Measurements from ENCODE around the gene B3GAT3. TPM values are rescaled to one million over a fixed set of nuclear protein-coding genes. Genes with fewer than 3 reads are reported as not detected.

B3GAT3 gene
- total RNA-seq, 1 experiment from 2014 or later = 51.2 TPM

- Histone ChIP-seq H3K4me3 (replicated peaks in 1 of 2; ENCODE audit: low read depth in 1 of 2, low read length in 2 of 2) (no peak overlapping the region), H3K27me3 (ENCODE audit: insufficient read depth, low read length) (no peaks in the 10 kb centered on the region), H3K9me2 (ENCODE audit: insufficient read depth) (no peaks in the 10 kb centered on the region), H3K9ac (ENCODE audit: low read length) (no peak overlapping the region), H3K79me2 (ENCODE audit: insufficient read depth, low read length) (peaks cover 29% of the 10 kb centered on the region), H4K20me1 (ENCODE audit: insufficient read depth) (no peaks in the 10 kb centered on the region; the same call in 1 of the 2 replicates), H3K9me3 (ENCODE audit: control insufficient read depth in 1 of 2, insufficient read depth in 1 of 2, low read depth in 1 of 2, low read length in 2 of 2) (no peaks in the 10 kb centered on the region), H3K4me1 (ENCODE audit: control insufficient read depth in 1 of 2, insufficient read depth in 2 of 2, low read length in 2 of 2) (peaks cover 8 to 26% of the 10 kb centered on the region in 2 experiments), H3K4me2 (ENCODE audit: low read length) (no peak overlapping the region), H2AFZ (ENCODE audit: low read depth, low read length, poor library complexity, severe bottlenecking) (no peak overlapping the region), H3K36me3 (ENCODE audit: control insufficient read depth in 1 of 2, insufficient read depth in 2 of 2, low read length in 2 of 2) (peaks cover 29 to 45% of the 10 kb centered on the region in 2 experiments), H3K27ac (ENCODE audit: low read depth, low read length) (peak overlapping the region; percentile 18; the same call in 1 of the 2 replicates)
- POLR2A ChIA-PET = no interaction called here
- DNase-seq (ENCODE audit: low read depth, low spot score) (no peak), ATAC-seq (no peak)
- BruUV-seq (replicated peaks) = no TSS peak
- TF ChIP-seq, protein P1, sequence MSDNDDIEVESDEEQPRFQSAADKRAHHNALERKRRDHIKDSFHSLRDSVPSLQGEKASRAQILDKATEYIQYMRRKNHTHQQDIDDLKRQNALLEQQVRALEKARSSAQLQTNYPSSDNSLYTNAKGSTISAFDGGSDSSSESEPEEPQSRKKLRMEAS (IDR thresholded peaks at IDR 0.05) = no peak
- TF ChIP-seq FOSL1 (IDR thresholded peaks at IDR 0.05; ENCODE audit: low read depth) (no peak), ZBTB33 (IDR thresholded peaks at IDR 0.05; ENCODE audit: extremely low read depth, insufficient replicate concordance, low read length) (no peak), REST (IDR thresholded peaks at IDR 0.05; ENCODE audit: low read depth) (no peak), POLR2AphosphoS5 (IDR thresholded peaks at IDR 0.05; ENCODE audit: low read depth, low read length) (no peak), SRF (IDR thresholded peaks at IDR 0.05; ENCODE audit: low read depth) (no peak), EZH2 (IDR thresholded peaks at IDR 0.05) (no peak), EZH2phosphoT487 (IDR thresholded peaks at IDR 0.05; ENCODE audit: borderline replicate concordance) (no peak), ATF3 (IDR thresholded peaks at IDR 0.05) (no peak), ELF1 (IDR thresholded peaks at IDR 0.05; ENCODE audit: borderline replicate concordance, low read depth) (no peak), ZFX (IDR thresholded peaks at IDR 0.05) (no peak), YY1 (IDR thresholded peaks at IDR 0.05; ENCODE audit: extremely low read depth, insufficient replicate concordance, low read depth, low read length) (no peak), CEBPB (IDR thresholded peaks at IDR 0.05; ENCODE audit: low read depth) (no peak), POLR2A (IDR thresholded peaks at IDR 0.05; ENCODE audit: borderline replicate concordance, extremely low read depth, insufficient read depth, insufficient read length) (no peak), JUND (IDR thresholded peaks at IDR 0.05) (no peak), CBX3 (IDR thresholded peaks at IDR 0.05; ENCODE audit: low read depth) (no peak), EGR1 (IDR thresholded peaks at IDR 0.05; ENCODE audit: low read depth) (no peak), SIN3A (IDR thresholded peaks at IDR 0.05; ENCODE audit: low read depth) (no peak)
- TF ChIP-seq, protein P2, sequence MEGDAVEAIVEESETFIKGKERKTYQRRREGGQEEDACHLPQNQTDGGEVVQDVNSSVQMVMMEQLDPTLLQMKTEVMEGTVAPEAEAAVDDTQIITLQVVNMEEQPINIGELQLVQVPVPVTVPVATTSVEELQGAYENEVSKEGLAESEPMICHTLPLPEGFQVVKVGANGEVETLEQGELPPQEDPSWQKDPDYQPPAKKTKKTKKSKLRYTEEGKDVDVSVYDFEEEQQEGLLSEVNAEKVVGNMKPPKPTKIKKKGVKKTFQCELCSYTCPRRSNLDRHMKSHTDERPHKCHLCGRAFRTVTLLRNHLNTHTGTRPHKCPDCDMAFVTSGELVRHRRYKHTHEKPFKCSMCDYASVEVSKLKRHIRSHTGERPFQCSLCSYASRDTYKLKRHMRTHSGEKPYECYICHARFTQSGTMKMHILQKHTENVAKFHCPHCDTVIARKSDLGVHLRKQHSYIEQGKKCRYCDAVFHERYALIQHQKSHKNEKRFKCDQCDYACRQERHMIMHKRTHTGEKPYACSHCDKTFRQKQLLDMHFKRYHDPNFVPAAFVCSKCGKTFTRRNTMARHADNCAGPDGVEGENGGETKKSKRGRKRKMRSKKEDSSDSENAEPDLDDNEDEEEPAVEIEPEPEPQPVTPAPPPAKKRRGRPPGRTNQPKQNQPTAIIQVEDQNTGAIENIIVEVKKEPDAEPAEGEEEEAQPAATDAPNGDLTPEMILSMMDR (IDR thresholded peaks at IDR 0.05 in 2 of 3, conservative IDR thresholded peaks at IDR 0.05 in 1 of 3; ENCODE audit: borderline replicate concordance in 1 of 3, insufficient read depth in 1 of 3, low read depth in 2 of 3, low read length in 2 of 3) = no peak
- CTCF ChIA-PET = interaction anchor here (1.6 kb wide), 1 partner anchor 16 kb away, joined by 3 read pairs; no protein-coding TSS in a partner anchor
- intact Hi-C loops (cut with micrococcal nuclease) = no loop called here
- RAD21 ChIA-PET (ENCODE audit: low non-redundant PET in 1 of 2, low total read pairs in 2 of 2, uncharacterized antibody in 2 of 2, unreplicated experiment in 2 of 2) = no interaction called here
Observed at GRCh38 chr11:62575837-62576236, 45.9 kb downstream of the B3GAT3 start.
